Peyer's patch (tissue), 4 donors: ENCODE results near the gene ZC3H10. TPM values are rescaled to one million over a fixed set of nuclear protein-coding genes. Genes with fewer than 3 reads are reported as not detected.

ENCODE experiments used
- DNase-seq, 3 donors: peaks; one replicate each; pipeline ENCODE4 v3.0.0-alpha.2; 2017 to 2019
- H3K27ac ChIP-seq, 4 donors: fragments of 200-600 bp; sonication (generic); one replicate each; pipeline ENCODE4 v1.5.1; 2016 to 2019
- H3K27me3 ChIP-seq, 2 donors: fragments of 200-600 bp; sonication (generic); one replicate each; pipeline ENCODE4 v1.5.1; 2019
- H3K36me3 ChIP-seq, 3 donors: fragments of 200-600 bp; sonication (generic); one replicate each; pipeline ENCODE4 v1.5.1; 2016 to 2019
- H3K4me1 ChIP-seq, 4 donors: fragments of 200-600 bp; sonication (generic); one replicate each; pipeline ENCODE4 v1.5.1; 2016 to 2019
- H3K4me3 ChIP-seq, 4 donors: fragments of 200-600 bp; sonication (generic); 1 replicate in 3 of 4; 2 replicates in 1 of 4; pipeline ENCODE4 v1.5.1; 2016 to 2019; ENCODE audit warnings: mild to moderate bottlenecking in 1 of 4
- H3K9me3 ChIP-seq, 4 donors: fragments of 200-600 bp; sonication (generic); one replicate each; pipeline ENCODE4 v1.5.1; 2016 to 2019; ENCODE audit warnings: mild to moderate bottlenecking in 1 of 4
- CTCF ChIP-seq, 6 experiments: fragments of 450-650 bp in 4 of 6; fragments of 200-600 bp in 2 of 6; sonication (generic) in 1 of 6; IDR thresholded peaks; one replicate each; pipeline ENCODE4 v1.5.1; 2017 to 2019; ENCODE audit warnings: antibody characterized with exemption in 6 of 6, mild to moderate bottlenecking in 3 of 6, moderate library complexity in 1 of 6
- POLR2A ChIP-seq, 2 donors: fragments of 450-650 bp; IDR thresholded peaks; one replicate each; pipeline ENCODE4 v1.5.1; 2017; ENCODE audit warnings: antibody characterized with exemption in 2 of 2, mild to moderate bottlenecking in 2 of 2, moderate library complexity in 2 of 2
- total RNA-seq, 4 donors: library from RNA; depleted of rRNA; stranded (reverse); fragments of >200 nt; gene quantifications; one replicate each; pipeline ENCODE4 v1.1.0, GENCODE V29; 2016

The ZC3H10 gene
- total RNA-seq, 4 donors from 2014 or later = 2.0 to 5.5 (median 3.8) TPM

GRCh38 chr12:56163533-56164344 is 45.7 kb downstream of the ZC3H10 start:
- H3K36me3 ChIP-seq = peaks cover 0 to 93% (median 0%) of the 10 kb centered on the region in 3 donors
- no peak for DNase-seq
- H3K4me3 ChIP-seq = no peak overlapping the region
- no peaks in the 10 kb centered on the region for H3K9me3 ChIP-seq
- H3K27me3 ChIP-seq = no peaks in the 10 kb centered on the region
- TF ChIP-seq POLR2A (IDR thresholded peaks at IDR 0.05) (no peak), CTCF (IDR thresholded peaks at IDR 0.05) (no peak)
- H3K27ac ChIP-seq = no peak overlapping the region
- peaks cover 4 to 33% (median 19%) of the 10 kb centered on the region in 4 donors for H3K4me1 ChIP-seq

GRCh38 chr12:56164345-56164729 is 46.3 kb downstream of the ZC3H10 start:
- Histone ChIP-seq H3K4me1 (peaks cover 4 to 33% (median 17%) of the 10 kb centered on the region in 4 donors), H3K27me3 (no peaks in the 10 kb centered on the region), H3K4me3 (no peak overlapping the region), H3K9me3 (no peaks in the 10 kb centered on the region), H3K27ac (no peak overlapping the region), H3K36me3 (peaks cover 0 to 99% (median 0%) of the 10 kb centered on the region in 3 donors)
- TF ChIP-seq CTCF (IDR thresholded peaks at IDR 0.05) = no peak
- no peak for TF ChIP-seq POLR2A (IDR thresholded peaks at IDR 0.05)
- no peak for DNase-seq

- Histone ChIP-seq H3K9me3 (no peaks in the 10 kb centered on the region), H3K36me3 (peaks cover 0 to 100% (median 0%) of the 10 kb centered on the region in 3 donors), H3K4me1 (peaks cover 4 to 23% (median 6%) of the 10 kb centered on the region in 4 donors), H3K4me3 (no peak overlapping the region), H3K27me3 (no peaks in the 10 kb centered on the region), H3K27ac (no peak overlapping the region)
- no peak for DNase-seq
- TF ChIP-seq CTCF (IDR thresholded peaks at IDR 0.05) (no peak), POLR2A (IDR thresholded peaks at IDR 0.05) (no peak)
These were observed 47.3 kb downstream of the ZC3H10 start for GRCh38 chr12:56165369-56165768.

GRCh38 chr12:56169229-56169759 is 51.2 kb downstream of the ZC3H10 start:
- no peaks in the 10 kb centered on the region for H3K4me1 ChIP-seq
- no peak for DNase-seq
- H3K4me3 ChIP-seq = no peak overlapping the region
- H3K36me3 ChIP-seq = peaks cover 0 to 100% (median 0%) of the 10 kb centered on the region in 3 donors
- no peaks in the 10 kb centered on the region for H3K27me3 ChIP-seq
- no peaks in the 10 kb centered on the region for H3K9me3 ChIP-seq
- H3K27ac ChIP-seq = no peak overlapping the region
- TF ChIP-seq CTCF (IDR thresholded peaks at IDR 0.05) (no peak), POLR2A (IDR thresholded peaks at IDR 0.05) (no peak)

- Histone ChIP-seq H3K9me3 (no peaks in the 10 kb centered on the region), H3K27ac (no peak overlapping the region), H3K36me3 (peaks cover 0 to 100% (median 2%) of the 10 kb centered on the region in 3 donors), H3K4me3 (no peak overlapping the region), H3K4me1 (no peaks in the 10 kb centered on the region), H3K27me3 (no peaks in the 10 kb centered on the region)
- no peak for DNase-seq
- no peak for TF ChIP-seq POLR2A (IDR thresholded peaks at IDR 0.05)
- no peak for TF ChIP-seq CTCF (IDR thresholded peaks at IDR 0.05)
These were observed 54.8 kb downstream of the ZC3H10 start for GRCh38 chr12:56172839-56173238.

Other genes starting within 250 kb of the ZC3H10 start
- gene PYM1, start 190.4 kb upstream of the ZC3H10 start, total RNA-seq = 10 to 100 TPM; 49.1 to 63.7 (median 52.4) TPM
- 100 to 1,000 TPM; 181 to 447 (median 331) TPM for gene DGKA, start 187.1 kb upstream of the ZC3H10 start, total RNA-seq
- 1 to 10 TPM; 2.5 to 10.0 (median 3.0) TPM for gene PMEL, start 152.2 kb upstream of the ZC3H10 start, total RNA-seq
- 10 to 100 TPM in 3 of 4 donors, 1 to 10 TPM in 1; 7.7 to 55.3 (median 13.4) TPM for gene CDK2, start 151.4 kb upstream of the ZC3H10 start, total RNA-seq
- gene RAB5B, start 144.2 kb upstream of the ZC3H10 start, total RNA-seq = 10 to 100 TPM; 70.7 to 96.6 (median 84.2) TPM
- 10 to 100 TPM; 16.5 to 38.9 (median 27.0) TPM for gene SUOX, start 121.0 kb upstream of the ZC3H10 start, total RNA-seq
- gene IKZF4, start 97.2 kb upstream of the ZC3H10 start, total RNA-seq = 1 to 10 TPM; 2.8 to 7.4 (median 3.6) TPM
- gene RPS26, start 76.3 kb upstream of the ZC3H10 start, total RNA-seq = 1,000 to 10,000 TPM in 1 of 4 donors, 100 to 1,000 TPM in 3; 564 to 1,937 (median 779) TPM
- 100 to 1,000 TPM in 3 of 4 donors, 10 to 100 TPM in 1; 61.9 to 532 (median 451) TPM for gene ERBB3, start 38.1 kb upstream of the ZC3H10 start, total RNA-seq
- gene PA2G4, start 13.7 kb upstream of the ZC3H10 start, total RNA-seq = 100 to 1,000 TPM in 1 of 4 donors, 10 to 100 TPM in 3; 34.3 to 221 (median 48.7) TPM
- 1,000 to 10,000 TPM; 1,852 to 2,996 (median 2,194) TPM for gene RPL41, start 1.6 kb upstream of the ZC3H10 start, total RNA-seq
- gene ESYT1, start 10.0 kb downstream of the ZC3H10 start, total RNA-seq = 10 to 100 TPM; 36.3 to 62.7 (median 53.2) TPM
- 10 to 100 TPM; 16.0 to 46.2 (median 21.3) TPM for gene MYL6B, start 34.3 kb downstream of the ZC3H10 start, total RNA-seq
- 1,000 to 10,000 TPM; 1,247 to 1,872 (median 1,541) TPM for gene MYL6, start 40.1 kb downstream of the ZC3H10 start, total RNA-seq
- 100 to 1,000 TPM in 3 of 4 donors, 10 to 100 TPM in 1; 85.6 to 299 (median 139) TPM for gene SMARCC2, start 71.2 kb downstream of the ZC3H10 start, total RNA-seq
- 10 to 100 TPM; 23.8 to 52.0 (median 37.6) TPM for gene RNF41, start 103.7 kb downstream of the ZC3H10 start, total RNA-seq
- 10 to 100 TPM; 15.3 to 25.3 (median 23.5) TPM for gene NABP2, start 106.1 kb downstream of the ZC3H10 start, total RNA-seq
- gene SLC39A5, start 111.8 kb downstream of the ZC3H10 start, total RNA-seq = 100 to 1,000 TPM in 3 of 4 donors, 10 to 100 TPM in 1; 96.6 to 950 (median 626) TPM
- gene ANKRD52, start 140.1 kb downstream of the ZC3H10 start, total RNA-seq = 10 to 100 TPM; 30.5 to 48.7 (median 36.6) TPM
- gene COQ10A, start 148.7 kb downstream of the ZC3H10 start, total RNA-seq = 10 to 100 TPM in 2 of 4 donors, 1 to 10 TPM in 2; 9.1 to 14.8 (median 11.8) TPM
- 100 to 1,000 TPM; 184 to 228 (median 203) TPM for gene CS, start 182.1 kb downstream of the ZC3H10 start, total RNA-seq
- gene CNPY2, start 197.7 kb downstream of the ZC3H10 start, total RNA-seq = 100 to 1,000 TPM in 2 of 4 donors, 10 to 100 TPM in 2; 72.5 to 131 (median 91.0) TPM
- gene PAN2, start 215.7 kb downstream of the ZC3H10 start, total RNA-seq = 100 to 1,000 TPM in 2 of 4 donors, 10 to 100 TPM in 2; 82.5 to 114 (median 95.4) TPM
- 1 to 10 TPM in 2 of 4 donors, not detected in 2; 3.1 to 5.8 TPM for gene IL23A, start 220.6 kb downstream of the ZC3H10 start, total RNA-seq
- gene STAT2, start 241.8 kb downstream of the ZC3H10 start, total RNA-seq = 100 to 1,000 TPM; 100 to 355 (median 164) TPM
- not detected for gene APOF, start 244.6 kb downstream of the ZC3H10 start, total RNA-seq